Epithelial cell of umbilical artery (primary cell): Measurements from ENCODE around the gene HNF1B. TPM values are rescaled to one million over a fixed set of nuclear protein-coding genes. Genes with fewer than 3 reads are reported as not detected.

Experiments used
- total RNA-seq: library from RNA; depleted of rRNA; stranded (reverse); fragments of >200 nt; gene quantifications from 2 replicates; pipeline ENCODE4 v1.2.3, GENCODE V29; 2014

Gene HNF1B, protein sequence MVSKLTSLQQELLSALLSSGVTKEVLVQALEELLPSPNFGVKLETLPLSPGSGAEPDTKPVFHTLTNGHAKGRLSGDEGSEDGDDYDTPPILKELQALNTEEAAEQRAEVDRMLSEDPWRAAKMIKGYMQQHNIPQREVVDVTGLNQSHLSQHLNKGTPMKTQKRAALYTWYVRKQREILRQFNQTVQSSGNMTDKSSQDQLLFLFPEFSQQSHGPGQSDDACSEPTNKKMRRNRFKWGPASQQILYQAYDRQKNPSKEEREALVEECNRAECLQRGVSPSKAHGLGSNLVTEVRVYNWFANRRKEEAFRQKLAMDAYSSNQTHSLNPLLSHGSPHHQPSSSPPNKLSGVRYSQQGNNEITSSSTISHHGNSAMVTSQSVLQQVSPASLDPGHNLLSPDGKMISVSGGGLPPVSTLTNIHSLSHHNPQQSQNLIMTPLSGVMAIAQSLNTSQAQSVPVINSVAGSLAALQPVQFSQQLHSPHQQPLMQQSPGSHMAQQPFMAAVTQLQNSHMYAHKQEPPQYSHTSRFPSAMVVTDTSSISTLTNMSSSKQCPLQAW
- total RNA-seq = not detected in 2 replicates

GRCh38 chr17:37744961-37745800, at the start of gene HNF1B:
Gene HNF1B, minus strand, starts transcription at chr17:37745059. Its CDS starts 175 bp downstream, at chr17:37744884.

GRCh38 chr17:37643118-37643766, 101.6 kb downstream of the HNF1B start, which contains the start of gene DDX52:
Gene DDX52, minus strand, starts transcription at chr17:37643446. Its CDS starts 26 bp downstream, at chr17:37643420.

Other genes with a start within 250 kb of the HNF1B start
- gene SYNRG, start 135.6 kb downstream of the HNF1B start, total RNA-seq = 9.7 and 11.1 TPM in 2 replicates
- 32.2 and 39.8 TPM in 2 replicates for gene DDX52, start 101.6 kb downstream of the HNF1B start, total RNA-seq
- not detected in 2 replicates for gene TBC1D3K, start 179.4 kb upstream of the HNF1B start, total RNA-seq
- 1.3 and 2.7 TPM in 2 replicates for gene TBC1D3L, start 244.0 kb upstream of the HNF1B start, total RNA-seq